ENCODE data around the gene ST3GAL2. TPM values are rescaled to one million over a fixed set of nuclear protein-coding genes. Genes with fewer than 3 reads are reported as not detected.

Gene ST3GAL2
- total and polyA plus RNA-seq, 10 of the 15 experiments (the other 5 are each of a cell fraction or from before 2014, with no cell fraction given), result 0.95 to 61.7 (median 25.9) TPM

- CTCF ChIA-PET, result no interaction called here
- H3K9me3 ChIP-seq (replicated peaks; ENCODE audit: control insufficient read depth, insufficient read depth, low read length), result no peaks in the 10 kb centered on the region
- DNase-seq (ENCODE audit: low read depth, low spot score), result no peak
- TF ChIP-seq, protein P1, sequence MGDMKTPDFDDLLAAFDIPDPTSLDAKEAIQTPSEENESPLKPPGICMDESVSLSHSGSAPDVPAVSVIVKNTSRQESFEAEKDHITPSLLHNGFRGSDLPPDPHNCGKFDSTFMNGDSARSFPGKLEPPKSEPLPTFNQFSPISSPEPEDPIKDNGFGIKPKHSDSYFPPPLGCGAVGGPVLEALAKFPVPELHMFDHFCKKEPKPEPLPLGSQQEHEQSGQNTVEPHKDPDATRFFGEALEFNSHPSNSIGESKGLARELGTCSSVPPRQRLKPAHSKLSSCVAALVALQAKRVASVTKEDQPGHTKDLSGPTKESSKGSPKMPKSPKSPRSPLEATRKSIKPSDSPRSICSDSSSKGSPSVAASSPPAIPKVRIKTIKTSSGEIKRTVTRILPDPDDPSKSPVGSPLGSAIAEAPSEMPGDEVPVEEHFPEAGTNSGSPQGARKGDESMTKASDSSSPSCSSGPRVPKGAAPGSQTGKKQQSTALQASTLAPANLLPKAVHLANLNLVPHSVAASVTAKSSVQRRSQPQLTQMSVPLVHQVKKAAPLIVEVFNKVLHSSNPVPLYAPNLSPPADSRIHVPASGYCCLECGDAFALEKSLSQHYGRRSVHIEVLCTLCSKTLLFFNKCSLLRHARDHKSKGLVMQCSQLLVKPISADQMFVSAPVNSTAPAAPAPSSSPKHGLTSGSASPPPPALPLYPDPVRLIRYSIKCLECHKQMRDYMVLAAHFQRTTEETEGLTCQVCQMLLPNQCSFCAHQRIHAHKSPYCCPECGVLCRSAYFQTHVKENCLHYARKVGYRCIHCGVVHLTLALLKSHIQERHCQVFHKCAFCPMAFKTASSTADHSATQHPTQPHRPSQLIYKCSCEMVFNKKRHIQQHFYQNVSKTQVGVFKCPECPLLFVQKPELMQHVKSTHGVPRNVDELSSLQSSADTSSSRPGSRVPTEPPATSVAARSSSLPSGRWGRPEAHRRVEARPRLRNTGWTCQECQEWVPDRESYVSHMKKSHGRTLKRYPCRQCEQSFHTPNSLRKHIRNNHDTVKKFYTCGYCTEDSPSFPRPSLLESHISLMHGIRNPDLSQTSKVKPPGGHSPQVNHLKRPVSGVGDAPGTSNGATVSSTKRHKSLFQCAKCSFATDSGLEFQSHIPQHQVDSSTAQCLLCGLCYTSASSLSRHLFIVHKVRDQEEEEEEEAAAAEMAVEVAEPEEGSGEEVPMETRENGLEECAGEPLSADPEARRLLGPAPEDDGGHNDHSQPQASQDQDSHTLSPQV (IDR thresholded peaks at IDR 0.05), result no peak
- TF ChIP-seq IKZF1 (conservative IDR thresholded peaks at IDR 0.05), result no peak
- no peak for TF ChIP-seq NRF1 (conservative IDR thresholded peaks at IDR 0.05; ENCODE audit: low read depth, low read length)
- TF ChIP-seq EGR1 (IDR thresholded peaks at IDR 0.05; ENCODE audit: borderline replicate concordance in 1 of 2, low read depth in 2 of 2, low read length in 2 of 2), result no peak
- no peak for TF ChIP-seq RAD51 (IDR thresholded peaks at IDR 0.05)
- TF ChIP-seq E2F8 (IDR thresholded peaks at IDR 0.05; ENCODE audit: low read depth, partially characterized antibody), result no peak
- TF ChIP-seq IRF5 (IDR thresholded peaks at IDR 0.05; ENCODE audit: borderline replicate concordance), result no peak
- no TSS peak for BruUV-seq (replicated peaks)
- POLR2A ChIA-PET, result interaction anchor here (0.5 to 0.6 kb wide), 2 partner anchors 89 to 756 kb away, joined by 3 read pairs; no protein-coding TSS in a partner anchor
- SMC1A ChIA-PET (ENCODE audit: uncharacterized antibody, unreplicated experiment), result interaction anchor here (0.8 to 1.0 kb wide), 2 partner anchors 37 to 43 kb away, joined by 3 read pairs; partner anchors contain the start of gene COG4
- peaks cover 20 to 28% of the 10 kb centered on the region in 2 experiments for H3K36me3 ChIP-seq (ENCODE audit: control insufficient read depth in 2 of 2, insufficient read depth in 2 of 2, low read length in 1 of 2)
- H3K4me2 ChIP-seq (ENCODE audit: control insufficient read depth, insufficient read depth), result no peak overlapping the region
- no peak overlapping the region for H2AFZ ChIP-seq (ENCODE audit: control insufficient read depth, low read depth, low read length)
- H3K4me1 ChIP-seq (ENCODE audit: control insufficient read depth, insufficient read depth, low read length), result peaks cover 32% of the 10 kb centered on the region
- no peak overlapping the region for H3K9ac ChIP-seq (ENCODE audit: control insufficient read depth, insufficient read depth, low read length)
- no peaks in the 10 kb centered on the region for H3K79me2 ChIP-seq (ENCODE audit: control insufficient read depth, insufficient read depth, low read length)
- H4K20me1 ChIP-seq (ENCODE audit: control insufficient read depth, insufficient read depth), result no peaks in the 10 kb centered on the region
- ATAC-seq, result no peak
- H3K4me3 ChIP-seq, result no peak overlapping the region
- no peaks in the 10 kb centered on the region for H3K27me3 ChIP-seq (replicated peaks in 1 of 2; ENCODE audit: control insufficient read depth in 2 of 2, insufficient read depth in 2 of 2, low read length in 1 of 2)
- intact Hi-C loops (cut with micrococcal nuclease; ENCODE audit: unreplicated experiment), result no loop called here
- RAD21 ChIA-PET (ENCODE audit: unreplicated experiment), result no interaction called here
- in situ Hi-C loops (cut with MboI), result no loop called here
- WGBS (ENCODE audit: insufficient coverage, insufficient replicate concordance, low lambda C conversion rate, missing lambda C conversion rate), result 89% methylated on average over 17 of the region's 17 CpGs
- no peak overlapping the region for H3K27ac ChIP-seq (ENCODE audit: control insufficient read depth, insufficient read depth)
- no peak for FAIRE-seq
Measured at GRCh38 chr16:70480127-70481105, 41.5 kb upstream of the ST3GAL2 start.

All from GM12878 (cell line).